ENCODE results near the gene SEBOX. TPM values are rescaled to one million over a fixed set of nuclear protein-coding genes. Genes with fewer than 3 reads are reported as not detected.

SEBOX gene
- total and polyA plus RNA-seq, 2 of the 8 experiments (the other 6 are each of a cell fraction or from before 2014, with no cell fraction given): not detected

- no peak overlapping the region for H4K91ac ChIP-seq (replicated peaks; ENCODE audit: insufficient read length, low read length)
- no peaks in the 10 kb centered on the region for H3K23me2 ChIP-seq (ENCODE audit: low read depth, low read length)
- H3K23ac ChIP-seq (ENCODE audit: insufficient read length): no peak overlapping the region
- H3K9me3 ChIP-seq (ENCODE audit: insufficient read depth in 2 of 2, low read depth in 1 of 2, low read length in 1 of 2): no peaks in the 10 kb centered on the region
- no peak overlapping the region for H3K56ac ChIP-seq (replicated peaks; ENCODE audit: insufficient read length, low read depth, low read length)
- H3K4ac ChIP-seq (replicated peaks; ENCODE audit: insufficient read length, low read depth, low read length): no peak overlapping the region
- no peaks in the 10 kb centered on the region for H3K36me3 ChIP-seq (ENCODE audit: control insufficient read depth in 2 of 4, insufficient read depth in 4 of 4, low read length in 3 of 4)
- FAIRE-seq: no peak
- no peak overlapping the region for H3K4me2 ChIP-seq (ENCODE audit: insufficient read depth in 1 of 2, low read depth in 2 of 2, low read length in 2 of 2)
- no peak overlapping the region for H3K4me3 ChIP-seq (ENCODE audit: extremely low read depth in 1 of 4, insufficient read depth in 2 of 4, low read depth in 3 of 4, low read length in 4 of 4)
- no peak overlapping the region for H3K9ac ChIP-seq (replicated peaks in 1 of 4; ENCODE audit: extremely low read depth in 1 of 4, low read depth in 3 of 4, low read length in 3 of 4)
- ChIA-PET POLR2A (ENCODE audit: partially characterized antibody) (interaction anchor here (1.2 to 12.8 kb wide), 3 partner anchors 8 to 13 kb away, joined by 3 to 135 read pairs (median 5); no protein-coding TSS in a partner anchor), CTCF (ENCODE audit: partially characterized antibody) (interaction anchor here (0.6 to 2.8 kb wide), 8 partner anchors 10 to 220 kb away, joined by 3 to 11 read pairs (median 4); partner anchors contain the start of gene SLC46A1)
- H2BK15ac ChIP-seq (ENCODE audit: low read length): no peak overlapping the region
- H2BK5ac ChIP-seq (ENCODE audit: low read depth, low read length): no peak overlapping the region
- H2BK12ac ChIP-seq (ENCODE audit: low read depth, low read length): no peak overlapping the region
- no peaks in the 10 kb centered on the region for H4K20me1 ChIP-seq (replicated peaks in 1 of 2; ENCODE audit: control insufficient read depth in 1 of 2, insufficient read depth in 2 of 2, low read length in 2 of 2)
- no peak overlapping the region for H2AFZ ChIP-seq (ENCODE audit: low read length)
- no peak overlapping the region for H4K5ac ChIP-seq (ENCODE audit: insufficient read length, low read depth, low read length)
- no peak overlapping the region for H3K14ac ChIP-seq (ENCODE audit: insufficient read length)
- H3K79me2 ChIP-seq (ENCODE audit: control insufficient read depth in 1 of 2, insufficient read depth in 2 of 2, low read length in 2 of 2): no peaks in the 10 kb centered on the region
- H4K8ac ChIP-seq (ENCODE audit: extremely low read depth, insufficient read depth, low read length): no peak overlapping the region; the same call in 1 of the 2 replicates
- no peak overlapping the region for H2BK20ac ChIP-seq (ENCODE audit: low read length)
- WGBS, 2 experiments (ENCODE audit: extremely low coverage in 1 of 2, insufficient coverage in 1 of 2, insufficient read length in 1 of 2, insufficient replicate concordance in 2 of 2, low coverage in 1 of 2, low lambda C conversion rate in 2 of 2, missing lambda C conversion rate in 1 of 2): 84% methylated on average over 2 of the region's 2 CpGs; no CpG with 5 or more reads in 1 of the 2 experiments
- H3K79me1 ChIP-seq (ENCODE audit: low read depth, low read length): no peaks in the 10 kb centered on the region
- H3K27me3 ChIP-seq (replicated peaks in 1 of 4; ENCODE audit: control insufficient read depth in 3 of 4, extremely low read depth in 1 of 4, insufficient read depth in 3 of 4, low read length in 3 of 4): peaks cover 0 to 3% (median 0%) of the 10 kb centered on the region in 4 experiments; a peak in 2 of 7 replicates
- DNase-seq (ENCODE audit: low read depth in 1 of 2, low spot score in 2 of 2): no peak
- H3K4me1 ChIP-seq (replicated peaks in 1 of 4; ENCODE audit: control insufficient read depth in 3 of 4, insufficient read depth in 4 of 4, low read length in 3 of 4): no peaks in the 10 kb centered on the region; a peak in 1 of 7 replicates
- H2BK120ac ChIP-seq (replicated peaks; ENCODE audit: low read depth, low read length): no peak overlapping the region
- no peak overlapping the region for H3K27ac ChIP-seq (ENCODE audit: low read depth, low read length)
- no peak overlapping the region for H2AK5ac ChIP-seq (ENCODE audit: low read depth, low read length)
- no peak overlapping the region for H3K18ac ChIP-seq (ENCODE audit: extremely low read depth, low read length)
- TF ChIP-seq ATF3 (IDR thresholded peaks at IDR 0.05; ENCODE audit: insufficient read depth, low read depth, low read length) (no peak), CTBP2 (IDR thresholded peaks at IDR 0.05; ENCODE audit: borderline replicate concordance, insufficient read depth, insufficient read length, low read length) (no peak), NANOG (IDR thresholded peaks at IDR 0.05; ENCODE audit: insufficient read depth, low read depth, low read length, poor library complexity, severe bottlenecking) (no peak), RAD21 (IDR thresholded peaks at IDR 0.05 in 1 of 2, conservative IDR thresholded peaks at IDR 0.05 in 1 of 2; ENCODE audit: low read depth in 2 of 2, low read length in 2 of 2) (no peak)
These were observed 30.4 kb upstream of the SEBOX start for GRCh38 chr17:28395426-28395825.
